Measurements from ENCODE around the gene DGKI.

DGKI gene

GRCh38 chr7:137635874-137636273, 210.9 kb downstream of the DGKI start:
- no peak for DNase-seq

- no peak for DNase-seq
Observed at GRCh38 chr7:137635132-137635531, 211.6 kb downstream of the DGKI start.

- no peak for DNase-seq
Observed at GRCh38 chr7:137634356-137634755, 212.4 kb downstream of the DGKI start.

GRCh38 chr7:137633133-137633532, 213.6 kb downstream of the DGKI start:
- DNase-seq, result no peak

GRCh38 chr7:137628216-137628615, 218.6 kb downstream of the DGKI start:
- DNase-seq, result no peak

- DNase-seq, result no peak
Observed at GRCh38 chr7:137626469-137627067, 220.2 kb downstream of the DGKI start.

- DNase-seq, result no peak
Observed at GRCh38 chr7:137625197-137625596, 221.6 kb downstream of the DGKI start.

- no peak for DNase-seq
Observed at GRCh38 chr7:137619181-137619580, 227.6 kb downstream of the DGKI start.

- no peak for DNase-seq
Observed at GRCh38 chr7:137618748-137619147, 228.0 kb downstream of the DGKI start.

- DNase-seq, result no peak
Observed at GRCh38 chr7:137613006-137613525, 233.7 kb downstream of the DGKI start.

GRCh38 chr7:137611606-137612005, 235.2 kb downstream of the DGKI start:
- no peak for DNase-seq

GRCh38 chr7:137609500-137609899, 237.3 kb downstream of the DGKI start:
- no peak for DNase-seq

- no peak for DNase-seq
Observed at GRCh38 chr7:137606061-137606674, 240.6 kb downstream of the DGKI start.

- no peak for DNase-seq
Observed at GRCh38 chr7:137603043-137603442, 243.7 kb downstream of the DGKI start.

GRCh38 chr7:137601642-137602041, 245.1 kb downstream of the DGKI start:
- no peak for DNase-seq

- no peak for DNase-seq
Observed at GRCh38 chr7:137597856-137598255, 248.9 kb downstream of the DGKI start.

- no peak for DNase-seq
Observed at GRCh38 chr7:137593115-137593711, 253.6 kb downstream of the DGKI start.

- DNase-seq, result peak; percentile 8
Observed at GRCh38 chr7:137592232-137592896, 254.4 kb downstream of the DGKI start.

GRCh38 chr7:137591421-137591837, 255.3 kb downstream of the DGKI start:
- no peak for DNase-seq

GRCh38 chr7:137590756-137591305, 255.9 kb downstream of the DGKI start:
- no peak for DNase-seq

- DNase-seq, result no peak
Observed at GRCh38 chr7:137590071-137590755, 256.6 kb downstream of the DGKI start.

- DNase-seq, result no peak
Observed at GRCh38 chr7:137587326-137587725, 259.4 kb downstream of the DGKI start.

- no peak for DNase-seq
Observed at GRCh38 chr7:137585591-137585990, 261.2 kb downstream of the DGKI start.

All from GOT3 (cell line).